ENCODE measurements around the gene RNF6. TPM values are rescaled to one million over a fixed set of nuclear protein-coding genes. Genes with fewer than 3 reads are reported as not detected.

Gene RNF6
- polyA plus RNA-seq, 1 donor from 2014 or later: 15.8 TPM

DNA sequence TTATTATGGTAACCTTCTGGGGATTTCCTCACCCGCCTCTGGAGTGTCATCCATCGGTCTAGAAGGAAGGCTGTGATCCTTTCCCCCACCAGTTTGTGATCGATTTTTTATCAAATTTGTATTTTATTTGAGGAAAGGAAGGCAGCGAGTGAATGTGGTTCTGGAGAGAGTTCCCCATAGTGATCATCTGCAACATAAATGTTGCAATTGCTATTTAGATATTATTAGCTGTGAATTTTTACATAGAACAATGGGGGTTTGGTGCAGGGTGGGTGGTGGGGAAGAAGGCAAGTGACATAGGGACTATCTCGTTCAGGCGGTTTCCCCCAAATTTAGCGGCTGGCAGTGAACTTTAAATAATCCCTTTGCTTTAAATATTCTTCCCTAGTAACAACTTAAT is 33.0 kb upstream of the RNF6 start (continued):
- TF ChIP-seq EZH2 (IDR thresholded peaks at IDR 0.05; ENCODE audit: borderline replicate concordance, insufficient read depth, low read length, poor library complexity, severe bottlenecking) (no peak), SMC3 (conservative IDR thresholded peaks at IDR 0.05; ENCODE audit: poor library complexity) (no peak)

GRCh38 chr13:26254583-26255111 is 32.5 kb upstream of the RNF6 start:
- Histone ChIP-seq H2AFZ (ENCODE audit: low read depth, low read length) (peak overlapping the region; percentile 52), H3K9ac (ENCODE audit: low read length) (peak overlapping the region; percentile 83), H3K27ac (ENCODE audit: low read length) (peak overlapping the region; percentile 89), H4K20me1 (ENCODE audit: insufficient read depth) (no peaks in the 10 kb centered on the region), H3K4me3 (ENCODE audit: low read length) (peak overlapping the region; percentile 73), H3K4me2 (ENCODE audit: low read length) (peak overlapping the region; percentile 97), H3K9me3 (ENCODE audit: low read length) (no peaks in the 10 kb centered on the region), H3K79me2 (replicated peaks; ENCODE audit: insufficient read depth, low read length) (peaks cover 45% of the 10 kb centered on the region), H3K9me2 (ENCODE audit: insufficient read depth, low read length) (no peaks in the 10 kb centered on the region), H3K36me3 (ENCODE audit: insufficient read depth, low read length) (no peaks in the 10 kb centered on the region), H3K27me3 (ENCODE audit: insufficient read depth, low read depth, low read length) (no peaks in the 10 kb centered on the region), H3F3A (ENCODE audit: insufficient read depth, low read length, poor library complexity, severe bottlenecking) (no peaks in the 10 kb centered on the region)
- TF ChIP-seq MXI1 (conservative IDR thresholded peaks at IDR 0.05; ENCODE audit: poor library complexity, severe bottlenecking) (peak; percentile 42), EP300 (conservative IDR thresholded peaks at IDR 0.05; ENCODE audit: poor library complexity, severe bottlenecking) (no peak), SMC3 (conservative IDR thresholded peaks at IDR 0.05; ENCODE audit: poor library complexity) (peak; percentile 21)

DNA sequence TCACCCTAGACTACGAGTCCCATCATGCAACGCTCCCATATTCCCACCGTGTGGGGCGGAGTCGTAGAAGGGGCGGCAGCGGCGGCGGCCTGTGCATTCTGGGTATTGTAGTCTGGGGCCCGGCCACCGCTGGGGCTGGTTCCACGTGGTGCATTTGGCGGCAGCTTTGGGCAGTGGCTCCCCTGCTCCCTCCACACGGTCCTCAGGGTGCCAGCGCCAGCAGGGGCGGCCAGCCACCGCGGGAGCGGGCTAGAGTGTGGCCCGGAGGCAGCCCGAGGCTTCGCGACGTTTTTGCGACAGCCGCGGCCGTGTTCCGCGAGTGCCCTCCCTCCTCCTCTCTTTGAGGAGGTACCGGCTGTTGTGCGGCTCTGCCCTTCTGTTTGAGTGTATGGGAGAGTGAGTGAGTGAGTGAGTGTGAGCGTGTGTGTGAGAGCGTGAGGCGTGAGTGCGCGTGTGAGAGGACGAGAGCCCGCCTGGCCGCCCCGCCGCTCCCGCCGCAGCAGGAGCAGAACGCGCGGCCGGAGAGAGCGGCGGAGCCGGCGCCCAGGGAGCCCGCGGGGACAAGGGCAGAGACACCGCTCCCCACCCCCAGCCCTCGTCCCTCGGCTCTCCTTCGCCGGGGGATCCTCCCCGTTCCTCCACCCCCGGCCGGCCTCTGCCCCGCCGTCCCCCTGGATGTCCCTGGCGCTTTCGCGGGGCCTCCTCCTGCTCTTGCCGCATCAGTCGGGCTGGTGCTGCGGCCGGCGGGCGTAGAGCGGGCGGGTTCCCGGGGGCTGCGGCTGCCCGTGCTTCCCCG is 31.9 kb upstream of the RNF6 start, which contains the start of gene CDK8:
TSS of gene CDK8 (plus strand) at position 343 of the 796 bp plus-strand sequence. CDS start 513 bp downstream, outside the sequence.
- no peaks in the 10 kb centered on the region for H3K9me2 ChIP-seq (ENCODE audit: insufficient read depth, low read length)
- peak within 1 kb of the TSS; percentile 89 for H3K27ac ChIP-seq (ENCODE audit: low read length)
- TF ChIP-seq MXI1 (conservative IDR thresholded peaks at IDR 0.05; ENCODE audit: poor library complexity, severe bottlenecking): peak; percentile 85
- peak; percentile 96 for TF ChIP-seq POLR2AphosphoS5 (IDR thresholded peaks at IDR 0.05)
- TF ChIP-seq EZH2 (IDR thresholded peaks at IDR 0.05; ENCODE audit: borderline replicate concordance, insufficient read depth, low read length, poor library complexity, severe bottlenecking): no peak
- TF ChIP-seq EP300 (conservative IDR thresholded peaks at IDR 0.05; ENCODE audit: poor library complexity, severe bottlenecking): peak; percentile 60
- no peak for TF ChIP-seq RAD21 (conservative IDR thresholded peaks at IDR 0.05)
- TF ChIP-seq, protein P1, sequence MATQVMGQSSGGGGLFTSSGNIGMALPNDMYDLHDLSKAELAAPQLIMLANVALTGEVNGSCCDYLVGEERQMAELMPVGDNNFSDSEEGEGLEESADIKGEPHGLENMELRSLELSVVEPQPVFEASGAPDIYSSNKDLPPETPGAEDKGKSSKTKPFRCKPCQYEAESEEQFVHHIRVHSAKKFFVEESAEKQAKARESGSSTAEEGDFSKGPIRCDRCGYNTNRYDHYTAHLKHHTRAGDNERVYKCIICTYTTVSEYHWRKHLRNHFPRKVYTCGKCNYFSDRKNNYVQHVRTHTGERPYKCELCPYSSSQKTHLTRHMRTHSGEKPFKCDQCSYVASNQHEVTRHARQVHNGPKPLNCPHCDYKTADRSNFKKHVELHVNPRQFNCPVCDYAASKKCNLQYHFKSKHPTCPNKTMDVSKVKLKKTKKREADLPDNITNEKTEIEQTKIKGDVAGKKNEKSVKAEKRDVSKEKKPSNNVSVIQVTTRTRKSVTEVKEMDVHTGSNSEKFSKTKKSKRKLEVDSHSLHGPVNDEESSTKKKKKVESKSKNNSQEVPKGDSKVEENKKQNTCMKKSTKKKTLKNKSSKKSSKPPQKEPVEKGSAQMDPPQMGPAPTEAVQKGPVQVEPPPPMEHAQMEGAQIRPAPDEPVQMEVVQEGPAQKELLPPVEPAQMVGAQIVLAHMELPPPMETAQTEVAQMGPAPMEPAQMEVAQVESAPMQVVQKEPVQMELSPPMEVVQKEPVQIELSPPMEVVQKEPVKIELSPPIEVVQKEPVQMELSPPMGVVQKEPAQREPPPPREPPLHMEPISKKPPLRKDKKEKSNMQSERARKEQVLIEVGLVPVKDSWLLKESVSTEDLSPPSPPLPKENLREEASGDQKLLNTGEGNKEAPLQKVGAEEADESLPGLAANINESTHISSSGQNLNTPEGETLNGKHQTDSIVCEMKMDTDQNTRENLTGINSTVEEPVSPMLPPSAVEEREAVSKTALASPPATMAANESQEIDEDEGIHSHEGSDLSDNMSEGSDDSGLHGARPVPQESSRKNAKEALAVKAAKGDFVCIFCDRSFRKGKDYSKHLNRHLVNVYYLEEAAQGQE (IDR thresholded peaks at IDR 0.05; ENCODE audit: borderline replicate concordance): peak; percentile 72
- TF ChIP-seq CTCF (IDR thresholded peaks at IDR 0.05; ENCODE audit: poor library complexity, severe bottlenecking): peak; percentile 31
- TF ChIP-seq TAF1 (IDR thresholded peaks at IDR 0.05; ENCODE audit: low read depth): peak; percentile 45
- TF ChIP-seq SMC3 (conservative IDR thresholded peaks at IDR 0.05; ENCODE audit: poor library complexity): peak; percentile 50
- H3K27me3 ChIP-seq (ENCODE audit: insufficient read depth, low read depth, low read length): no peaks in the 10 kb centered on the region
- H3K4me3 ChIP-seq (ENCODE audit: low read length): peak within 1 kb of the TSS; percentile 73
- H3K9ac ChIP-seq (ENCODE audit: low read length): peak within 1 kb of the TSS; percentile 83
- no peaks in the 10 kb centered on the region for H3F3A ChIP-seq (ENCODE audit: insufficient read depth, low read length, poor library complexity, severe bottlenecking)
- no peaks in the 10 kb centered on the region for H4K20me1 ChIP-seq (ENCODE audit: insufficient read depth)
- H3K79me2 ChIP-seq (replicated peaks; ENCODE audit: insufficient read depth, low read length): peaks cover 38% of the 10 kb centered on the region
- H3K9me3 ChIP-seq (ENCODE audit: low read length): no peaks in the 10 kb centered on the region
- peak within 1 kb of the TSS; percentile 97 for H3K4me2 ChIP-seq (ENCODE audit: low read length)
- no peaks in the 10 kb centered on the region for H3K36me3 ChIP-seq (ENCODE audit: insufficient read depth, low read length)
- peak within 1 kb of the TSS; percentile 52 for H2AFZ ChIP-seq (ENCODE audit: low read depth, low read length)

Data from neural cell (in vitro differentiated cells).